ENCODE results near the gene MAOA. TPM values are rescaled to one million over a fixed set of nuclear protein-coding genes. Genes with fewer than 3 reads are reported as not detected.

The MAOA gene
- total and polyA plus RNA-seq, 9 of the 15 experiments (the other 6 are each of a cell fraction or from before 2014, with no cell fraction given), result 0.68 to 2.7 (median 1.9) TPM

DNA sequence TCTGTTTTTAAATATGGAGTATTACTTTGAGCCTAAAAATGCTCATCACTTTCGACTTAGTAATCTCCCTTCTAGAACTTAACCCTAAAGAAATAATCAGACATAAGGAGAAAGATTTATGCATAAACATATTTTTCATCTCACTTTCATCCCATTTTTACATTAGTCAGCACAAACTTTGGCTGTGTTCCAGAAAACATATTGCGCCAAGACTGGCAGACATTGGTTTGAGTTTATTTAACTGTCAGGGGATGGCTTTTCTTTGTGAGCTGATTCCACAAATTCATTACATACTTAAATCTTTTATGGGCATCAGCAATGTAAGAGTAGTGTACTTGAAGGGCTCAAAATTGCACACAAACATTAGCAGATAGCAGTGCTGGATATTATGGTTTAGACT lies 23.7 kb downstream of the MAOA start (continued):
- TF ChIP-seq ZNF445 (CRISPR knock-in tag; IDR thresholded peaks at IDR 0.05; ENCODE audit: low read depth) (no peak), TAF9B (IDR thresholded peaks at IDR 0.05; ENCODE audit: partially characterized antibody) (no peak), DIDO1 (tag; IDR thresholded peaks at IDR 0.05; ENCODE audit: low read depth) (no peak), MAFF (IDR thresholded peaks at IDR 0.05; ENCODE audit: low read length) (peak; percentile 62; the same call in 1 of the 2 replicates), BRCA1 (IDR thresholded peaks at IDR 0.05) (no peak), BRCA1 (CRISPR knock-in tag; IDR thresholded peaks at IDR 0.05) (no peak), MBD2 (IDR thresholded peaks at IDR 0.05; ENCODE audit: borderline replicate concordance, low read depth) (no peak), KHSRP (IDR thresholded peaks at IDR 0.05) (no peak), ZC3H11A (IDR thresholded peaks at IDR 0.05; ENCODE audit: low read depth, low read length) (no peak), RNF2 (IDR thresholded peaks at IDR 0.05) (no peak), KLF16 (IDR thresholded peaks at IDR 0.05) (no peak), MAFK (IDR thresholded peaks at IDR 0.05; ENCODE audit: low read length) (peak; percentile 65; the same call in 1 of the 2 replicates), ZNF184 (CRISPR knock-in tag; IDR thresholded peaks at IDR 0.05) (no peak), ZBTB7A (IDR thresholded peaks at IDR 0.05; ENCODE audit: borderline replicate concordance, control insufficient read depth, low read depth, low read length) (no peak)
- TF ChIP-seq, protein P1, sequence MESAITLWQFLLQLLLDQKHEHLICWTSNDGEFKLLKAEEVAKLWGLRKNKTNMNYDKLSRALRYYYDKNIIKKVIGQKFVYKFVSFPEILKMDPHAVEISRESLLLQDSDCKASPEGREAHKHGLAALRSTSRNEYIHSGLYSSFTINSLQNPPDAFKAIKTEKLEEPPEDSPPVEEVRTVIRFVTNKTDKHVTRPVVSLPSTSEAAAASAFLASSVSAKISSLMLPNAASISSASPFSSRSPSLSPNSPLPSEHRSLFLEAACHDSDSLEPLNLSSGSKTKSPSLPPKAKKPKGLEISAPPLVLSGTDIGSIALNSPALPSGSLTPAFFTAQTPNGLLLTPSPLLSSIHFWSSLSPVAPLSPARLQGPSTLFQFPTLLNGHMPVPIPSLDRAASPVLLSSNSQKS (CRISPR knock-in tag; IDR thresholded peaks at IDR 0.05), result no peak
- TF ChIP-seq, protein P2, sequence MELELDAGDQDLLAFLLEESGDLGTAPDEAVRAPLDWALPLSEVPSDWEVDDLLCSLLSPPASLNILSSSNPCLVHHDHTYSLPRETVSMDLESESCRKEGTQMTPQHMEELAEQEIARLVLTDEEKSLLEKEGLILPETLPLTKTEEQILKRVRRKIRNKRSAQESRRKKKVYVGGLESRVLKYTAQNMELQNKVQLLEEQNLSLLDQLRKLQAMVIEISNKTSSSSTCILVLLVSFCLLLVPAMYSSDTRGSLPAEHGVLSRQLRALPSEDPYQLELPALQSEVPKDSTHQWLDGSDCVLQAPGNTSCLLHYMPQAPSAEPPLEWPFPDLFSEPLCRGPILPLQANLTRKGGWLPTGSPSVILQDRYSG (tag; conservative IDR thresholded peaks at IDR 0.05; ENCODE audit: low read depth), result no peak
